ENCODE measurements around the gene HPDL.

HPDL gene

DNA sequence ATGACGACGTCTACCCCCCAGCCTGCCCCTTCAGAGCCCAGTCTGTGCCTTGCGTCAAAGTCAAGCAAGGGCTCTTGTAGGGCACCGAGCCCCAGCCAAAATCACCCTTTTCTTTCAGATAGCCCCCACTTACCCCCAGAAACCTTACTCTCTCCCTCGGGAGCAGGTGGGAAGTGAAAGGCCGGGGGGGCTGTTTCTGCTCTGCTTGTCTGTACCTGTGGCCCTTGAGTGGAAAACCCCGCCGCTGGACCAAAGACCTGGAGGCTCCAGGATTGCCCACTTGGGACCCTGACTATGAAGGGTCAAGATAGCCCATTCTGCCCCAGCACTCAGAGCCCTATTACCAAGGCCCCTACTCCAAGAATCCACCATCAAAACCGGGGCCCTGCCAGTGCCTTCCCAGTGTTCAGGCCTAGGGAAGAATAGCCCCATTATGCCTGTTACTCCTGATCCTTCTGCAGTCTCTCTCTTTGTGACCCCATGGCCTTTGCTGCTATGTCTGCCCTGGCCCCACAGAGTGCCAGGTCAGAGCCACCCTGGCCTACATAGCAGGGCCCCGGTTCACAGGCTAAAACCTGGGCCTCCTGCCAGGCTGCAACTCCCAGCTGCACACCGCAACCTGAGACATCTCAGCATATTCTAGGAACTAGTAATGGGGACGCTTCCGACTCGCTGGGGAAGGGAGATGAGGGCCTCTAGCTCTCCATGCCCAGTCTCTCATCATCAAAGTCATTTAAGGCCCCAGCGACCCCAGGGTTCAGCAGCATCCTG lies 22.2 kb upstream of the HPDL start:
- Mint-ChIP-seq H3K4me1 (peaks cover 60% of the 10 kb centered on the region), H3K27me3 (ENCODE audit: low read depth, poor library complexity) (no peaks in the 10 kb centered on the region), H3K27ac (peak overlapping the region; percentile 98), H3K9me3 (peaks cover under 1% of the 10 kb centered on the region), H3K36me3 (ENCODE audit: low read depth) (no peaks in the 10 kb centered on the region), H3K4me3 (peak overlapping the region; percentile 88)
- no peak for DNase-seq
- TF ChIP-seq, protein P1, sequence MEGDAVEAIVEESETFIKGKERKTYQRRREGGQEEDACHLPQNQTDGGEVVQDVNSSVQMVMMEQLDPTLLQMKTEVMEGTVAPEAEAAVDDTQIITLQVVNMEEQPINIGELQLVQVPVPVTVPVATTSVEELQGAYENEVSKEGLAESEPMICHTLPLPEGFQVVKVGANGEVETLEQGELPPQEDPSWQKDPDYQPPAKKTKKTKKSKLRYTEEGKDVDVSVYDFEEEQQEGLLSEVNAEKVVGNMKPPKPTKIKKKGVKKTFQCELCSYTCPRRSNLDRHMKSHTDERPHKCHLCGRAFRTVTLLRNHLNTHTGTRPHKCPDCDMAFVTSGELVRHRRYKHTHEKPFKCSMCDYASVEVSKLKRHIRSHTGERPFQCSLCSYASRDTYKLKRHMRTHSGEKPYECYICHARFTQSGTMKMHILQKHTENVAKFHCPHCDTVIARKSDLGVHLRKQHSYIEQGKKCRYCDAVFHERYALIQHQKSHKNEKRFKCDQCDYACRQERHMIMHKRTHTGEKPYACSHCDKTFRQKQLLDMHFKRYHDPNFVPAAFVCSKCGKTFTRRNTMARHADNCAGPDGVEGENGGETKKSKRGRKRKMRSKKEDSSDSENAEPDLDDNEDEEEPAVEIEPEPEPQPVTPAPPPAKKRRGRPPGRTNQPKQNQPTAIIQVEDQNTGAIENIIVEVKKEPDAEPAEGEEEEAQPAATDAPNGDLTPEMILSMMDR (IDR thresholded peaks at IDR 0.05), result no peak

DNA sequence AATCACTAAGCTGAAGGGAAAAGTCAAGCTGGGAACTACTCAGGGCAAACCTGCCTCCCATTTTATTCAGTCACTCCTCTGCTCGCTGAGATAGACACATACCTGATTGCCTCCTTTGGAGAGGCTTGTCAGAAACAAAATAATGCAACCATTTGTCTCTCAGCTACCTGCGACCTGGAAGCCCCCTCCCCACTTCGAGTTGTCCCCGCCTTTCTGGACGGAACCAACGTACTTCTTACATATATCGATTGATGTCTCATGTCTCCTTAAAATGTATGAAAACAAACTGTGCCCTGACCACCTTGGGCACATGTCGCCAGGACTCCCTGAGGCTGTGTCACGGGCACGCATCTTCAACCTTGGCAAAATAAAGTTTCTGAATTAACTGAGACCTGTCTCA lies 21.5 kb upstream of the HPDL start:
- Mint-ChIP-seq H3K4me3 (peak overlapping the region; percentile 88), H3K27ac (peak overlapping the region; percentile 94), H3K4me1 (peaks cover 56% of the 10 kb centered on the region), H3K36me3 (ENCODE audit: low read depth) (no peaks in the 10 kb centered on the region), H3K9me3 (peaks cover 5% of the 10 kb centered on the region), H3K27me3 (ENCODE audit: low read depth, poor library complexity) (no peaks in the 10 kb centered on the region)
- no peak for DNase-seq
- TF ChIP-seq, protein P1 (IDR thresholded peaks at IDR 0.05), result no peak

GRCh38 chr1:45306319-45306718 lies 20.4 kb upstream of the HPDL start:
- TF ChIP-seq, protein P1 (IDR thresholded peaks at IDR 0.05), result no peak
- no peak overlapping the region for H3K4me3 Mint-ChIP-seq
- peaks cover 45% of the 10 kb centered on the region for H3K4me1 Mint-ChIP-seq
- DNase-seq, result no peak
- peaks cover 11% of the 10 kb centered on the region for H3K9me3 Mint-ChIP-seq
- H3K27ac Mint-ChIP-seq, result no peak overlapping the region
- no peaks in the 10 kb centered on the region for H3K36me3 Mint-ChIP-seq (ENCODE audit: low read depth)
- no peaks in the 10 kb centered on the region for H3K27me3 Mint-ChIP-seq (ENCODE audit: low read depth, poor library complexity)

- no peaks in the 10 kb centered on the region for H3K36me3 Mint-ChIP-seq (ENCODE audit: low read depth)
- H3K4me1 Mint-ChIP-seq, result peaks cover 39% of the 10 kb centered on the region
- TF ChIP-seq, protein P1 (IDR thresholded peaks at IDR 0.05), result no peak
- H3K27ac Mint-ChIP-seq, result no peak overlapping the region
- H3K9me3 Mint-ChIP-seq, result peaks cover 12% of the 10 kb centered on the region
- DNase-seq, result no peak
- no peaks in the 10 kb centered on the region for H3K27me3 Mint-ChIP-seq (ENCODE audit: low read depth, poor library complexity)
- no peak overlapping the region for H3K4me3 Mint-ChIP-seq
Measured at GRCh38 chr1:45306905-45307304, 19.8 kb upstream of the HPDL start.

DNA sequence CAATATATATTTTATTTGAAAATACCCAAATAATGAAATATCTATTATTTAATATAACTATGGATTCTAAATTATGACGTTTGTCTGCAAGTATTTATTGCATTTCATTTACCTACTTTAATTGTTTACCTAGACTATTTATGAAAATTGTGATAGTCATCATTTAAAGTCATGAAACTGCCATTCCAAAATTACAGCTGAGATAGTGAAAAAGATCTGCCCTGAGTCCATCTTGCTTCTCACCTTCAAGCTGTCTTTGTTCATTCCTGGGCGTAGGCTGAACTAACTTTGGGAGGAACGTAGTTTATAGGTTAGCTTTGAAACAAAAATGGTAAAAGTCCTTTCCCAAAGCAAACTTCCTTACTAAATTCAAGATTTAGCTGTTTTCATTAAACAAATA lies 12.4 kb upstream of the HPDL start:
- DNase-seq, result no peak
- H3K9me3 Mint-ChIP-seq, result peaks cover 28% of the 10 kb centered on the region
- no peak overlapping the region for H3K4me3 Mint-ChIP-seq
- no peaks in the 10 kb centered on the region for H3K27me3 Mint-ChIP-seq (ENCODE audit: low read depth, poor library complexity)
- H3K36me3 Mint-ChIP-seq (ENCODE audit: low read depth), result no peaks in the 10 kb centered on the region
- H3K4me1 Mint-ChIP-seq, result no peaks in the 10 kb centered on the region
- TF ChIP-seq, protein P1 (IDR thresholded peaks at IDR 0.05), result no peak
- H3K27ac Mint-ChIP-seq, result no peak overlapping the region

- DNase-seq, result no peak
- Mint-ChIP-seq H3K9me3 (peaks cover 16% of the 10 kb centered on the region), H3K4me3 (no peak overlapping the region), H3K4me1 (peaks cover 14% of the 10 kb centered on the region), H3K27ac (no peak overlapping the region), H3K27me3 (ENCODE audit: low read depth, poor library complexity) (no peaks in the 10 kb centered on the region), H3K36me3 (ENCODE audit: low read depth) (no peaks in the 10 kb centered on the region)
- TF ChIP-seq, protein P1 (IDR thresholded peaks at IDR 0.05), result no peak
Measured at GRCh38 chr1:45317166-45317565, 9.5 kb upstream of the HPDL start.
